Activated CD4-positive, CD25-positive, alpha-beta regulatory T cell (primary cell): ENCODE results near the gene PASK.

Experiments
- DNase-seq, 4 experiments: peaks; one replicate each; lab custom pipeline; 2025; lab: John Stamatoyannopoulos, UW

Gene PASK

GRCh38 chr2:241180495-241180894, 31.2 kb upstream of the PASK start:
- no peak for DNase-seq

DNA sequence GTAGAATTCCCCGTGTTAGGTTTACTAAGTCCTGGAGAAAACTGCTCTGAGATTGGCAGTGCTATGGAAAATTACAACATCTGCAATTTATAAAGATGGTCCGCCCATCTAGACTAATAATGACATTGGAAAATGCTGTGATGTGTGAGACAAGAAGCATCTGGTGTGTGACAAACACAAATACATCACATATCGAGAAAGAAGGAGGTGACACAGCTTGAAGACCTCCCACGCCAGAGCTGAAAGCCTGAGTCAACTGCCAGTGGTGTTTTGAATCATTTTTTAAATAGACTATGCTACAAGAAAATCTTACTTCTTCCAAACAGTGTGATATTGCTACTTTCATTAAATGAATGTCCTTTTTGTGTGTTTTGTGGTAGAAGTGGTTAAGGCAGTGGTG, 30.6 kb upstream of the PASK start:
- DNase-seq = no peak

DNA sequence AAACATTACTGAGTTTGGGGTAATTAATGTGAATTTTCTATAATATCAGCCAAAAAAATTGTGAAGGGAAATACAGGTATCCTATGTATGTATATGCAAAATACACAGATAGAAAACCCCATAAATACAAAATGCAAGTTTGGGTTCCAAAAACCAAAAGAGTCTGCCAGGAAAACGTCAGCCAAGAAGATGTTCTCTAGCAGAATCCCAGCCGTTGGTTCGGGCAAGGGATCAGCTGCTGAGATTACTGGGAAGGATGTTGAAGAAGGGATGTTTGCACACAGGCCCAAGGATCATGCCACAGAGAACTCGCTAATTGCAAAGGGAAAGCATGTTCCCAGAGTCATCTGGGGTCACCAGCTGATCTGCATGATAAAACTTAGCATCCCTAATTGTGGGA, 29.7 kb upstream of the PASK start:
- DNase-seq = no peak

DNA sequence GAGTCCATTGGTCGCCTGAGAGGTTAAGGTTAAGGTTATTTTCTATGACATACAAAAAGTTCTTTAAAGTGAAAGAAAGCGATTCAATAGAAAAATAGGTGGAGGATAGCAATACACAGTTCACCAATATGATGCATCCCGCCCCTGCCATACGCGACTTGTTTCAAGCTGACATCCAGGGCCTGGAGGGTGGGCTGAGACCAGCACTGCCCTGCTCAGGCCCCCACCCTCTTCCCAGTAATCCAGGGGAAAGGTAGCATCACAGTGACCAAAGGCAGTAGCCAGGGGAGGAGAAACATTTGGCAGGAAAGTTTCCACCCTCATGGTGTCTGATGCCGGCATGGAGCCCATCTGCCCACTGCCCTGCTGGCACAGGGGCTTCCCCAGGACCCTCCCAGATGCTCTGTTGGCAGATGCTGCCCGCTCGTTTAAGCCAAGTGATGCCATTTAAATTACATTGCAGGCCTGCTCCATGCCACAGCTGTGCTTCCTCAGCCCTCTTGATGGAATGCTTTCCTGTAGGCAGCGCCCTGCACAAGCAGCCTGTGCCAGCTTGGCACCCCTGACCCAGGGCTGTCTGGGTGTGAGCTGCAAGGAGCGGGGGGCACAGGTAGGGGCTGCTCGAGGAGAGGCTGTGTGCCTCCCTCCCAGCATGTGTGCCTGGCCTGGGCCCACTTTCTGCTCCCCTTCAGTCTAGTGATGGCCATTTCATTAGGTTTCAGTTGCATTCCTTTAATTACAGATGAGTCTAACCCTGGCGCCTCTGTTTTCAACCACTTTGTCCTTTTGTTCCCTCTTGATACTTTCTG, 28.5 kb upstream of the PASK start:
- DNase-seq = no peak

GRCh38 chr2:241173557-241173956, 24.3 kb upstream of the PASK start:
- no peak for DNase-seq

DNA sequence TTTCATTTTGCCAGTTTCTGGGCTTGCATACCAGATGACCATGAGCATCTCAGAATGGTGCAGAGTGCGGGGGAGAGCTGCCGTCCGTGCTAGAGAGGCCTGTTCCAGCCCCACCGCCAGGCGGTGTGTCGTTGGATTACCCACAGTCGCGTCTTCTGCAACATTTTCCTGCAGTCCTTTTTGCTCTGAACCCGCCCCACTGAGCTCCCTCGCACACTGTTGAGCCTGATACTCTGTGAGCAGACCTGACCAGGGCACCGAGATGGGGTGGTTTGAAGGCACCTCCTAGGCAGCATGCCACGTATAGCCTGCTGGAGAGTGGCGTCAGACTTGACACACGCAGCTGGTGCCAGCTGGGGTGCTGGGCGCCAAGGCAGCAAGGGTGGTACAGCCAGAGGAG, 19.1 kb upstream of the PASK start:
- DNase-seq = no peak

DNA sequence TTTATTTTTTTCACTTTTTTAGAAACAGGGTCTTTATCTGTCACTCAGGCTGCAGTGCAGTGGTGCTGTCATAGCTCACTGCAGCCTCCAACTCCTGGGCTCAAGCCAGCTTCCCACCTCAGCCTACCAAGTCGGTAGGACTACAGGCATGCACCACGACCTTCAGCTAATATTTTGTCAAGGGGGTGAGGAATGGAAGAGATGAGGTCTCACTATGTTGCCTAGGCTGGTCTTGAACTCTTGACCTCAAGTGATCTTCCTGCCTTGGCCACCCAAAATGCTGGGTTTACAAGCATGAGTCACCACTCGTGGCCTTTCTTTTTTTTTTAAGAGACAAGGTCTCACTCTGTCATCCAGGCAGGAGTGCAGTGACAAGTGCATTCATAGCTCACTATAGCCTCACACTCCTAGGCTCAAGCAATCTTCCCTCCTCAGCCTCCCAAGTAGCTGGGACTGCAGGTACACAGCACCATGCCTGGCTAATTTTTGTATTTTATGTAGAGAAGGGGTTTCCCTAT, 14.4 kb upstream of the PASK start:
- DNase-seq = no peak

DNA sequence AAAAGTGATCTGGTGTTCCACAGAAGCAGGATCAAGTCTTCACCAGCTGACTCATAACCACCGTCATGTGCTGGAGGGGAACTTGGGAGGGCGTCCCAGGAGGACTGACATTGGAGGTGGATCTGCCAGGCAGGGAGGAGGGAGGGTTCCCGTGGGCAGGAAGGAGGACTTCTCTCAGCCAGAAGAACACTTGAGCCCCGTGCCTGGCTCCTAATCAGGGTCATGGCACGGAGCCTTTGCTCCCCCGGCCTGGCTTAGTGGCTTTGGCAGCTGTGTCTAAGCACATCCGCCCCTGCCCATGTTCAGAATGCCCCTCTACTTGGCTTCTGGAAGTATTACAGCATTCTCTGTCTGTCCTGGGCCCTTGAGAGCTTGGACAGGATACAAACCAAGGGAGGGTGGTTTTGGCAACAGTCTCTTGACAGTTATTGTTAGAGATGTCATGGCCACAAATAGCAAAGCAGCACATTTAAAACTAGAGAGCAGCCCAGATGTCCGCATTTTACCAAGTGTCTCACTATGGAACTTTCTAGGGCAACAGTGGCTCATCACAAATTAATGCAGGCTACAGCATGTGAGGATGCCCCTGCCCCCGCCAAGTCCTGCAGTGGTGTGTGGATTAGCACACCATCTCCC, 12.5 kb upstream of the PASK start:
- no peak for DNase-seq

GRCh38 chr2:241160318-241160717, 11.0 kb upstream of the PASK start:
- DNase-seq = no peak

- DNase-seq = no peak
Observed at GRCh38 chr2:241159116-241159515, 9.8 kb upstream of the PASK start.

DNA sequence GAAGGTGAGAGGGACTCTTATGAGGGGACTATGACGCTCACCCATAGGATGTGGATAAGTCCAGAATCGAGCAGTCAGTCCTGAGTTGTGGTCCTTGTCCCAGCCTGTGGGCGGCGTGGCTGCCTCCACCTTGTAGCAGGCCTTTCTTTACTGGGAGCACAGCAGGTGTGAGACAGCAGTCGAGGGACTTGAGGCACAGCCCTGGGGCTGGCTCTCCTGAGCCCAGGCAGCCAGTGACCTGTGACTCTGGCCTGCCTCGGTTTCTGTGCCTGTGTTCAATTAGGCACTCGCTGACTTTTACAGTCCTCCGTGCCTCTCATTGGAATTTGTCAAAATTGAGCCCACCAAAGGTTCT, 9.3 kb upstream of the PASK start:
- DNase-seq = no peak

- no peak for DNase-seq
Observed at GRCh38 chr2:241157841-241158545, 8.7 kb upstream of the PASK start.

GRCh38 chr2:241156971-241157441, 7.7 kb upstream of the PASK start:
- no peak for DNase-seq

DNA sequence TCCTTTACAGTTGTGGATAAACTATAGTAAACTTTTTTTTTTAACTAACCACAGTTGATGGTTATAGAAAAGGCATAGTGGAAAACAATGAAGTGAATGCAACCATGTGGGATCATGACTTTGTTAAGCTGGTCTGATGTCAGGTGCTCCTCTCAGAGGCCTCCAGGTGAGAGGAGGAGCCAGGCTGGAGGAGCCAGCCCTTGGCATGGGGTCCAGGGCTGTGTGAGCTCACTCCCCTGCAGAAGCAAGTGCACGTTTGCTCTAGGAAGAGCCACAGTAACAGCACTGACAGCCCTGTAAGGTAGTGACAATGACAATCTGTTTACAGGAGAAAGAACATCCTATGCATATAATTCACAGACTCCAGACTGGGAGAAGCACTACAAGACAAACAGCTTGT, 6.7 kb upstream of the PASK start:
- no peak for DNase-seq

DNA sequence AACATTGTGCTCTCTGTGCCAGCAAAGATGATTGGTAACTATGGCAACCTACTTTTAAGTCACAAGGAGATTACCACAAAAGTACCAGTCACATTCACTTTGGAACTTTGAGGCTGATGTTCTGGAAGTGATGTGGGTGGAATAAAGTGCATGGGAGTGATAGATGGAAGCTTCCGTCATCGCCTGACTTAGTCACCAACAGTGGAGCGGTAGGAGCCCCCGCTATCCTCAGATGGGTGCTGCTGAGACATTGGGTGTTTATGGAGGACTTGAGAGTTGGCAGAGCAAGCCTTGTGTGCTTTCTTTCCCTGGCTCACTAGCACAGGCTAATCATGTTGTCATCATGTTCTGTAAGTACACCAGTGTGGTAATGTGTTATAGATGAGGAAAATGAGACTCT, 5.6 kb upstream of the PASK start:
- no peak for DNase-seq

DNA sequence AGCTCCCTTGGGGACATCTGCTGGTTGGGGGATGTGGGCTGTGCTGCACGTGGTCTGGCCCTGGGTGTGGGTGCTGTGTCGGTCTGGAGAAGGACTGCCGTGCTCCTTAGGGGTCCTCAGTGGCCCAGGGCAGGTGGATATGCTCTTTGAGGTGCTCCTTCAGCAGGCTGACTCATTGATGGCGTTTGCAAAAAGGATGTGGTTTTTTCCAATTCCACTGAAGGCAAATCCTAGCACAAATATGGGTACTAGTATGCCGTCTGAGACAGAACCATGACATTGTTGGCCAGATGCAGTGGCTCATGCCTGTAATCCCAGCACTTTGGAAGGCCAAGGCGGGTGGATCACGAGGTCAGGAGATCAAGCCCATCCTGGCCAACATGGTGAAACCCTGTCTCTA, 4.3 kb upstream of the PASK start:
- no peak for DNase-seq

DNA sequence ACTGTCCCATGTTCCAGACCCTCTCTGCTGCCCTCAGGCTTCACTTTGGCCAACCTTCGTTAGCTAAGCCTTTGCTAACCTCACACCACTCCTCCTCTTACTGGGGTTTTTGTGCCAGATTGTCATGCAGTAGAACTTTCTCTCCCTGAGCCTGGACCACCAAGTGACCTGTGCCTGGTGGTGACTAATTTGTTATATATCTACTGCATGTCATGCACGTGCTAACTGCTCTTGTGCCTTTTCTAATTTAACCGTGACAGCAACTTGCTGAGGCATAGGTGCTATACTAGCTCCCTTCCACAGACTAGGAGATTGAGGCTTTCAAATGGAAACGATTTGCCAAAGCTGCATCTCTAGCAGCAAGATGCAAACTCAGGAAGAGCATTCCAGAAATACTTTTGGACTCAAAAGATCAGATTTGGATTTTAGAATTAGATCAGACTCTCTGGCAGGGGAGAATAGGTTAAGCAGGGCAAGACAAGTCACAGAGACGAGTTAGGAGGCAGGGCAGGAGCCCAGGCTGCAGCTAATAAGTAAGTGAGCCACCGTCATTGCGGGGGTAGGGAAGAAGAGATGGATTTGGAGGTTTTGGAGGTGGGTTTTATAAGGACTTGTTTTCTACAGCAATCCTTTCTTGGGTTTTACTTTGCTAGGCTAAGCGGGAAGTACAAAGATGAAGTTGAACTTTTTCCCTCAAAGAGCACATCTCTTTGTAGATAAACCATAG, 2.8 kb upstream of the PASK start:
- no peak for DNase-seq

DNA sequence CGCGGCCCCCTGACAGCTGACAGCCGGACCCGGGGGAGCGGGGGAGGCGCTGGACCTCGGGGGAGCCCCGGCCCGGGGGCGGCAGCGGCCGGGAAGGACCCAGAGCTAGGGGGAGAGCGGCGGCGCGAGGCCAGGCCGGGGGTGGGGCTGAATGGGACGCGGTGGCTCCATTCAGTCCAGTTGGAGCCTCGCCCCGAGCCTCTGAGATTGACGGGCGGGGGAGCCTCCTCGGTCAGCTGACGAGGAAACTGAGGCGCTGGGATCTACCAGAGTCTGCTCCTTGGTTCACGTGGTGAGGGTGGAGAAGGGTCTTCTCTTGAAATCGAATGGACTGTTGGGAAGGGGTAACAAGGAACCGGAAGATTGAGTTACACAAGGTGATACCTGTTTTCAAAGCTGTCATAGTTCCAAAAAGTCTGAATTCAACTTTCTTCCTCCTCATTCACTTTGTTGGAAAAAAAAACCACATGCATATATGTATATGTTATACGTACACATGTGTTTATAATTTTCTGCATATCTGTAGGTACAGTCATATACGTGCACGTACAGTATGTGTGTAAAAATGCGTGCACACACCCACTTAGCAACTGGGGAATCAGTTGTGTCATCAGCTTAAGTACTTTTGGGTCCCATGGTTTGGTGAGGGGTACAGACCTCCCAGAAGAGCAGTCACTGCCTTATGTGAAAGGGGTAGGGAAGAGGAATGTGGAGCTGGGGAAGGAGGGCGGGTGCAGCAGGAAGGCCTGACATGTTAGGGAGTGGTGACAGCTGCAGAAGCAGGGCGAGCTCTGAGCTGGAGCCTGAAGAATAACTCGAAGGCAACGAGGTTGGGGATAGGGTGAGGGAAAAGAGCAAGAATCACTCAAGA, 1.6 kb upstream of the PASK start:
- DNase-seq = no peak

DNA sequence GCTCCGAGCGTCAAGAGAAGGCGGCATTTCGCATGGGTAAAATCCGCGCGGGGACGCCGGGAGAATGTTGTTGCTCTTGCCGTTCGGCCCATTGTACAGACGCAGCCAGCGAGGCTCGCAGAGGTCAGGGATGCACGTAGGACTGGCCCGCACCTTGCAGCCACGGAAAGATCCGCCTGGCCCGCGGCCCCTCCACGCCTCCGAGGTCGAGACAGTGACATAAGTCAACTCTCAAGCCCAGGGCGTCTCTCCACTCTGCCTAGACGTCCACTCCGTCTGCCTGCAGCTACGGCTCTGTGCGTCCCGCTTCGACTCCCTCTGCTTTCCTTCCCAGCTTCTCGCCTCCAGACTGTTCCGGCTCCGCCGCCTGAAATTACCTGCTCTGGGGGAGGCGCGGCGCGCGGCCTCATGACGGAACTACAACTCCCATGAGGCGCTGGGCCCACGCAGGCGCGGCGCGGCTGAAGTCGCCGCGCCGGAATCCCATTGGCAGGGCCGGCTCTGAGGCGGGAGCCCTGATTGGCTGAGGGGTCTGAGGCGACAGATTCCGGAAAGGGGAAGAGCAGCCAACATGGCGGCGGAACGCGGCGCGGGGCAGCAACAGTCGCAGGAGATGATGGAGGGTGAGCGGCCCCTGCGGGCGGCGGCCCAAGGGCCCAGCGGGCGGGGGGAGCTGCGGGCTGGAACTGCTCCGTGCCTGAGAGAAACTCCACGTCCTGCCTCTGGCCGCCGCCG, 820 bp upstream of the PASK start, which contains the start of gene PPP1R7:
TSS of gene PPP1R7 (plus strand) at position 543 of the 735 bp plus-strand sequence. CDS start at position 572, 29 bp downstream.
- peak; percentile 83 to 94 (median 92) for DNase-seq

GRCh38 chr2:241149675-241149924, 328 bp upstream of the PASK start:
- DNase-seq = no peak

DNA sequence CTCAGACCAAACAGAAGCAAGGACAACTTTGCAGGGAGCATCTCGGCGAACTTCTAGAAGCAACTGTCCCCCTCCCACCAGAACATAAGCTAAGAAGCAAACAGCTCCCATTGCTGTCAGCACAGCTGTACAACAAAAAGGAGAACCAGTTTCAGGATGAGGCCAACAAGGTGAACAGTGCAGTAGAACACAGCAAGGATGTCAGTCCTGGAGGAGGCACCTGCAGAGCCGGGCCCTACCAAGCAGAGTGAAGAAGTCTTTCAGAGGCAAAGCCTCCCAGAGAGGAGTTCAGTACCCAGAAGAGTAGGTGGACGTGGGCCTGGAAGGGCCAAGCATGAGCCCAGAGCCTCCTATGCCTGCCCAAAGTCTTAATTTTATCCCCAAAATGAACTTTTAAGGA, 1.0 kb downstream of the PASK start:
- DNase-seq = no peak
